Measurements from ENCODE around the gene IGFBP6.
A peak's percentile ranks its signal among the peaks of the same experiment; 100 is the strongest.
"Not testable (repeated sequence)": the region's sequence is repeated elsewhere in the genome, so short reads cannot be mapped to it uniquely, and the experiment has no call there.

The IGFBP6 gene

DNA sequence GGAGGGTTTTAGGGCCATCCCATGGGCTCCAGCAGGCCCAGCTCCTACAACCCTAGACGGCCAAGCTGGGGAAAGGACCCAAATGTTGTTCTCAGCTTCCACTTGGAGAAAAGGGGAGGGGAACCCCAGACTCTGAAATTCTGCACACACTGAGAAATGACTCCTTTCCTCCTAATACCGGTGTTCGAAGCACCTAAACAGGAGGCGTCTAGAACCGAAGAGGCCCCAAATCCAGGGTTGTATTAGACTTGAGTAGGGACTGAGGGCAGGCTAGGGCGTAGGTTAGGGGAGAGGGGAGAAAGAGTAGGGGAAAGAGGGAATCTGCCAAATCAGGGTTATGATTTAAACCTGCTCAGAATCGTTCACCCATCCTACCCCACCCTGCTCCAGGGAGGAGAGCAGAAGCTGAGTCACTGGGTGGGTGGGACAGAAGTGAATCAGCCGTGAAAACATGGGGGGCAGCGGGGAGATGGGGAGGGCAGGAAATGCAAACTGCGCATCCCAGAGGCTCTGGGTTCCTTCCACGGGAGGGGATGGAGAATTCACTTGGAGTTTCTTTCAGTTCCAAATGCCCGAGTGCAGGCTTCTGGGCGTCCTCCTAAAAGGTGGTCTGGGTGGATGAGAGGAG is 1.0 kb downstream of the IGFBP6 start:
- DNase-seq = peak; percentile 91

DNA sequence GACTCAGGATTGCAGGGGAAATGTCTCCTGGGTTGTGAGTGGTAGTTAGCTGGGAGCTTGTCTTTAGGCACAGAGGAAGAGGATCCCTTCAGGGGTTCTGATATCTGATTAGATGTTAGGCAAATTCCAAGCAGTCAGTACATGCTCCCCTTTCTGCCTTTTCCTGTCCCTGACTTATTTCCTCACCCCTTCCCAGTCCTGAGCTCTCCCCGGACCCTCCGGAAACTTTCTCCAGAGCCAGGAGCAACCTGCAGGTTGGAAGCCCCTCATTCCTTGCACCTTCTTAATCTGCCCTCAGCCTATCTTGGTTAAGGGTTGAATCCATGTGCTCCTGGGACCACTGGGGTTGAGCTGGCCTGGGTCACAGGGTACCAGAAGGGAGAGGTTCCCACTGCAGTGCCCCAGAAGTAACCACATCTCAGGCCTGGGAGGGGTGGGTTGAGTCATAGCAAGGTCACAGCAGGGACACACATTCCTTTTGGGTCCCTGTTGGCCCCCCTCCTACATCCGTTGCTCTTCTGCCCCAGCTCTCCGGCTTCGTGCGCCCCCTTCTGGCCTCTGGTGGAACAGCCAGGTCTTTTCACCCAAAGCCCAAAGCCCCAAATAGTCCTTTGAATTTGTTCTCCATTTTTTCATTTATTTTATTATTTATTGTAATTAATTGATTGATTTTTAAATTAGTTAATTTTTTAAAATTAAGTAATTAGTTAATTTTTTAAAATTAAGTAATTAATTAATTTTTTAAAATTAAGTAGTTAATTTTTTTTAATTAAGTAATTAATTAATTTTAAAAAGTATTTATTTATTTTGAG is 1.8 kb downstream of the IGFBP6 start:
- peak; percentile 98 for DNase-seq

DNA sequence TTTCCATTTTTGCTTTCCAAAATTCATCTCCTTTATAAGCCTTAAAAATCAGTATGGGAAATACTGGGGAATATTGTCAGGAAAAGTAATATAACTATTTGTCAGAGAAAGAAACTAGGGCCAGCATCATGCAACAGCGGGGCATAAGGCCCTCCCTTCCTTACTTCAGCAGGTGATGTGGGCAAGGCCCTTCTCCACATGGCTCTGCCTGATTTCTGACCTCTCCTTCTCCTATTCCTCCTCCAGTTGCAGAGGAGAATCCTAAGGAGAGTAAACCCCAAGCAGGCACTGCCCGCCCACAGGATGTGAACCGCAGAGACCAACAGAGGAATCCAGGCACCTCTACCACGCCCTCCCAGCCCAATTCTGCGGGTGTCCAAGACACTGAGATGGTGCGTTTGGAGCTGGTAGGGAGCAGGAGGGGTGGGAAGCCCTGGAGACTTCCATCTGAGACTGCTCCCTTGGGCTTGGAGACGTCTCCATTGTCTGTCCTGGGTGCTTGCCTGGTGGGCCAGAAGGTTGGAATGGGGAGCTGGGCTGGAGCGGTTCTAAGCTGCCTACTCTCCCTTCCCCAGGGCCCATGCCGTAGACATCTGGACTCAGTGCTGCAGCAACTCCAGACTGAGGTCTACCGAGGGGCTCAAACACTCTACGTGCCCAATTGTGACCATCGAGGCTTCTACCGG is 3.1 kb downstream of the IGFBP6 start:
- no peak for DNase-seq

DNA sequence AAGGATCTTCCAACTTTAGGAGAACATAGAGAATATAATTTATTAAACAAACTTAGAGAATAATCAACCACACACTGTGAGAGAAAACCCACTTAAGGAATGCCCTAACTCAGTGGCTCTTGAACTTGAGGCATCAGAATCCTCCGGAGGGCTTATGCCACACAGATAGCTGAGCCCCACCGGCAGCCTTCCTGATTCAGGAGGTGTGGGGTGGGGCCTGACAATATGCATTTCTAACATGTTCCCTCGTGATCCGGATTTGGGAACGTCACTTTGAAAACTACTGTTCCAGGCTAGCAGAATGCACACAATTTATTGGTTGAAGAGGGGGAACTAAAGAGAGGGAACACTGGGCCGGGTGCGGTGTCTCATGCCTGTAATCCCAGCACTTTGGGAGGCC is 3.8 kb downstream of the IGFBP6 start:
- DNase-seq = no peak

DNA sequence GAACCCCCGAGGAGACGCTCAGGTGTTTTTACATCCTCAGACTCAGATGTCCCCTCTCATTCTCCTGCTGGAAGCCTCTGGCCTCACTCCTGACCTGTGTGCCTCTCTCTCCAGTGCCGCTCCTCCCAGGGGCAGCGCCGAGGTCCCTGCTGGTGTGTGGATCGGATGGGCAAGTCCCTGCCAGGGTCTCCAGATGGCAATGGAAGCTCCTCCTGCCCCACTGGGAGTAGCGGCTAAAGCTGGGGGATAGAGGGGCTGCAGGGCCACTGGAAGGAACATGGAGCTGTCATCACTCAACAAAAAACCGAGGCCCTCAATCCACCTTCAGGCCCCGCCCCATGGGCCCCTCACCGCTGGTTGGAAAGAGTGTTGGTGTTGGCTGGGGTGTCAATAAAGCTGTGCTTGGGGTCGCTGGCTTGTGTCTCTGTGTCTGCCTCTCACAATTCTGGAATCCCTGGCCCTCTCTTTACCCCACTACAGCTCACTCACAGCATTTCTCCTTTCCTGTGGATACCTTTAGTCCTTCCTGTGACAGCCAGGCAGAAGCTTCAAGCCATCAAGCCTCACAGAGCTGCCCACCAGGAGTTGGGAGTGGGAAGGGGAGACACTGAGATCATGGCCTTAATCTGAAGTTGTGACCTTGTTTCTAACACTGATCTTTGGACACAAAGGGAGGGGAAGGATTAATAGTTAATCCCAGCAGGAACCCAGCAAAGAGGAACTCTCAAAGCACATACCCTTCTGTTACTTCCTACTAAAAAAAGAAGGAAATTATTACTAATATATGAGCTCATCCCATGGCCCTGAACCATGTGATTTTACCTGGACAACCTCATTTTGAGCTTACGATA is 4.7 kb downstream of the IGFBP6 start:
- DNase-seq = no peak

DNA sequence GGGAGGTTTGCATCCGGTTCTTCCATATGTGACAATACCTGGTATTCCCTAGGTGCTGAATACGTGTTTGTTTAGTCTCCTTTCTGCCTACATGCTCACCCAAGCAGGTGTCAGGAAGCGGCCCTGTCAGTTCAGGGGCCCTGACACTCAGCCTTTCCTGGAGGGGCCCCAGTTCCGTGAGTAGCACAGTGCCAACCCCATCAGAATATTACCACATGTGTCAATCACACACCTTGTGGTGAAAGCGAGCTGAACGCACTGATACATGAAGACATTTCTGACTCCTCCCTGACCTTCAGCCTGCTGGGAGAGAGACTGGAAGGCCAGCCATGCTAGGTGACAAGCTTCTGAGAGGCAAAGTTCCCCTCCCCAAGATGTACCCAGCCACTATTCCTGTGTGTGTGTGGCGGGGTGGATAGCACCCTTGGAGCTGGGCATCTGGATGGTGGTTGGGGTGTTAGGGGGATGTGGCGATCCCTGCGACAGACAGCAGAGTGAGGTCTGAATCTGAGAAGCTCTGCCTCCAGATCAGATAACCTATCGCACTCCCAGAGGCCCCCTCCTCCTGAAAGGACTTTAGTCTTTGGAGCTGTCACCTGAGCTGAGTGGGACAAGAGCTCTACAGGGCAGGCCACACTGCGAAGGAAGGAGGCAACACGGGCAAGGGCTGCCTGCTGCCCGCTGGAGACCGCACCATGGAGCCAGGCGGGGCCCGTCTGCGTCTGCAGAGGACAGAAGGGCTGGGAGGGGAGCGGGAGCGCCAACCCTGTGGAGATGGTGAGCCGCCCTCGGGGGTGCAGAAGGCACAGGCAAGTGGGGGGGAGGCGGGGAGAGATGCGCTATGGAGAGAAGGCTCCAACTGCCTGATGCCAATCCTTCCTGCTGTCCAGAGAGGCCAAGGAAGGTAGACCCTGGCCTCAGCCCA is 5.7 kb downstream of the IGFBP6 start, which contains the start of gene SOAT2:
TSS of gene SOAT2 (plus strand) at position 604 of the 925 bp plus-strand sequence. CDS start at position 696, 92 bp downstream.
- DNase-seq = no peak

DNA sequence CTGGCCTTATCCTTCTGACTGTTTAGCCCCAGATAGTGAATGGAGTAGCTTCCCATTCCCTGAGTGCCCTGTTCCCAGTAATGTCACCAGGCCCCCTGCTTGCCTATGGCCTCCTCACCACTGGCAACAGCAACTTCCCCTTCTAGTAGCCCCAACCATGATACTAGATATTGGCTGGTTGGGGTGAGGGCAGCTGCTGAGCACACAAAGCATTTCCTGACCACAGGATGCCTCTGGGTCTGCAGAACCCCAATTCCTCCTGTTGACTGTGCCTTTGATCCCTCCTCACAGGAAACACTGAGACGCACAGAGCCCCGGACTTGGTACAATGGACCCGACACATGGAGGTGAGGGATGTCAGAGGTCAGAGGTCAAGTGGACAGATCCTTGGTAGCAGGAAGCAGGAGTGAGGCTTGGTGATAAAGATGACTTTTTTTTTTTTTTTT is 6.4 kb downstream of the IGFBP6 start:
- DNase-seq = no peak

DNA sequence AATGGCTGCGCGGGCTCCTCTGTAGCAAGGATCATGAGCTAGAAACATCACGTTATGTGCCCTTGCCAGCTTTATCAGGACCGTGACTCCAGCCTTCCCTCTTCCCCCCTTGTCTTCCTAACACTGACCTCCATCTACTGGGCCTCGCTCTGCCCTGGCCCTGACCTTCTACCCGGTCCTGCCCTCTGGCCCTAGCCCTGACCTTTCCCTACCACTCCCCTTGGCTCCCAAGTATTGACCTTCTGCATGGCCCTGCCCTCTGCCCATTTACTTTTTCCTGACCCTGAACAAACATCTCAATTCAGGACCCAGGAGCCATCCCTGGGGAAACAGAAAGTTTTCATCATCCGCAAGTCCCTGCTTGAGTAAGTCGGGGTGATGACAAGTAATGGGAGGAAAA is 7.8 kb downstream of the IGFBP6 start:
- DNase-seq = no peak

DNA sequence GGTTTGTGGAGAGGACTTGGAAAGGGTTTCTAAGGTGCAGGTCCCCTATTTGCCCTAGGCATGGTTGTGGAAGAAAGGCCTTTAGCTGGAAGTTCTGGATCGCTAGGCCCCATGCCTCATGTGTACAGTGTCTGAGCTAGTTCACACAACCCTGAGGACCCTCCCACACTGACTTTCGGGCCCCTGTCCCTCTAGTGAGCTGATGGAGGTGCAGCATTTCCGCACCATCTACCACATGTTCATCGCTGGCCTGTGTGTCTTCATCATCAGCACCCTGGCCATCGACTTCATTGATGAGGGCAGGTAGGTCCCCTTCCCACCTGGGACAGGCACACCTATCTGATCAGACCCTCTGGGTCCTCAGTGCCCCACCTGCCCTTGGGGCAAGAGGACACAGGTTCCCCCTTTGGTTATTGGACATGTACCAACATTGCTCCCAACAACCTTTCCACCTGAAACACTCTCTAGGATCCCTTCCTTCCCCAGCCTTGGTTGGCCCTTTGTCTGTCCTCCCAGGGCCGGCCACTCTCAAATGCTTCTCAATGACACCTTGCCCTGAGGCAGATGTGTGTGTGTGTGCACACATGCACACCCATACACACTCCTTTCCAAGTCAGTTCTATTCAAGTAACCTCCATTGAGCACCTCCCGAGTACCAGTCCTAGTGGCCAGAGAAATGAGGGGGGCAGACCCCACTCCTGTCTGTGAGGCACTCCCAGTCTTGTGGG is 8.4 kb downstream of the IGFBP6 start:
- no peak for DNase-seq

DNA sequence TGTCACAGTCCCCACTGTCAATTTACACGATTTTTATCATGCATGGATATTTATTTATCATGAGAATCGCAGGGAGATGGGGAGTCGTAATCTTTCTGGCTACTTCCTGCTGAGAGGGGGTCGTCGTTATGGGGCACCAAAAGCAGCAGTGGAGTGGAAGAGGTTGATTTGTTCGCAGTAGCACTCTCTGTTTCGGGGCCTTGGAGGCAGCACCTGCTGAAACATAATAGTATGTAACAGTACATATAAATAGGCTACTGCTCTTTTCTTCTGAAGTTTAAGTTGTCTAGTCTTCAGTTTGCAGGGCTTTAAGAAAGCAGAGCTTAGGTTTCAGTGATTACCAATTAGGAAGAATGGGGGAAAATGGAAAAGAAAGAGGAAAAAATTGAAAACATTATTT is 9.7 kb downstream of the IGFBP6 start:
- DNase-seq = no peak

DNA sequence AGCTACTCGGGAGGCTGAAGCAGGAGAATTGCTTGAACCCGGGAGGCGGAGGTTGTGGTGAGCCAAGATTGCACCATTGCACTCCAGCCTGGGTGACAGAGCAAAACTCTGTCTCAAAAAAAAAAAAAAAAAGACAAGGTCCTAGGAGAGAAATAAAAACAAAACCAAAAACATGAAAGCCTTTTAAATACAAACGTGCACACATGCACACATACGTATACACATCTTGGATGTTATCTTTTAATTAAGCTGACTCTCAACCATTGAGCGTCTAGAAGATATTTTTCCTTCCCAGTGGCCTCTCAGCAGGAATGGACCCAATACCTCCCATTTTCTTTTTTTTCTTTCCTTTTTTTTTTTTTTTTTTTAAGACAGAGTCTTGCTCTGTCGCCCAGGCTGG is 15.0 kb downstream of the IGFBP6 start:
- not testable (repeated sequence) for DNase-seq

DNA sequence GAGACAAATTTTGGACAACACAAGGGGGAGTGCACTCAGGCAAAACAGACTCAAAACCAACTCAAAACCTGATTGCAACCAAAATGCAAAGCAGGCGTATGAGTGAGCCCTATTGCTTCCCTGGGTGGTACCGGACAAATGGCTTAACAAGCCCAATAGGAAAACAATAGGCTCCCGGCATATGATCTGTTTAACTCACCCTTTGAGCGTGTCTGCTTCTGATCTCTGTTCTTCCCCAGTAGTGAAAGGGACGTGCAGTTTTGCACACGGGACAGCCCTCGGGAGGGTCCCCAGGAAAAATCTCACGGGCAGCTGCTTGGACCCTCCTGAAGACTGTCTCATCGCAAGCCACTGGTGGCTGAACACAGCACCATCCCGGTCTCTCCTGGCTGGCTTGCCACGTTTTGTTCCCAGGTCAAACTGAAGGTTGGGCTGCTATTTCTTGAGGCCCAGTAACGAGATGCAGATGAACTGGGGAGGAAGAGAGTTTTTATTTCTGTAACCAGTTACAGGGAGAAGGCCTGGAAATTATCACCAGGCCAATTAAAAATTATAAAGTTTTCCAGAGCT is 15.8 kb downstream of the IGFBP6 start:
- no peak for DNase-seq

DNA sequence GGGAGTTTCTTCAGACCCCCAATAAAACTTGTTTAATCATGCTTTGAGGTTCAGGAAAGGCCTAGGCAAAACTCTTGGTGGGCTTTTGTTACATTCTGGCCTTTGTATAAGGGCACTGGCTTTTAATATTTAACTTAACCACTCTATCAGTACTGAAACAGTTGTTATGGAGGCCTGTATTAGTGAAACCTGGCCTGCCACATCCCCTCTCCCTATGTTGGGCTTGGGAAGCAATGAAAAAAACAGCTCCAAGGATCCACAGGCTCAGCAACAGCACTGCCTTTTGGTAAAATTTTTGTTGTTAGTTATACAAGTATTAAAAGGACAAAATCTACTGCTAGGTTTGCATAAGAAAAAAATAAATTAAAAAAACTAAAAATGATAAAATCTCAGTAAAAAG is 16.5 kb downstream of the IGFBP6 start:
- no peak for DNase-seq

DNA sequence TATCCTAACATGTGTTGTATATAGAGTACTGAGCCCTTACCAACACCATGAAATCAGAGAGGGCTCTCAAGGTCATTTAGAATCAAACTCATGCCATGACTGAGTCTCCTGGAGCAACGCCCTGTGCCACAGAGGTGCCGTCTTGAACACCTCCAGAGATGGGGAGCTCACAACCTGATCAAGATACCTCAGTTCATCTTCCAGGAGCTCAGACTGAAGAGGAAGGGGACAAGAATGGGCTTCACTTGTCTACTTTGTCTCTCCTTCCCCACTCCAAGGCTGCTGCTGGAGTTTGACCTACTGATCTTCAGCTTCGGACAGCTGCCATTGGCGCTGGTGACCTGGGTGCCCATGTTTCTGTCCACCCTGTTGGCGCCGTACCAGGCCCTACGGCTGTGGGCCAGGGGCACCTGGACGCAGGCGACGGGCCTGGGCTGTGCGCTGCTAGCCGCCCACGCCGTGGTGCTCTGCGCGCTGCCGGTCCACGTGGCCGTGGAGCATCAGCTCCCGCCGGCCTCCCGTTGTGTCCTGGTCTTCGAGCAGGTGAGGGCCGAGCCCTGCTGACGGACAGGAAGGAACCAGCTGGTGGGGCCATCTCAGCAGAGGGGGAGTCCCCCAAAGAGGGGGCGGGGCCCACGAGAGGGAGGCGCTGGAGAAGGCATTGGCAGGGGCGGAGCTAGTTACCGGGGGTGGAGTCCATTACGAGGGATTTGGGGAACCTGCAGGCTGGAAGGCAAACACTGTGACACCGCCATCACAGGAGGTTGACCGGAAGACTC is 17.8 kb downstream of the IGFBP6 start:
- DNase-seq = no peak

DNA sequence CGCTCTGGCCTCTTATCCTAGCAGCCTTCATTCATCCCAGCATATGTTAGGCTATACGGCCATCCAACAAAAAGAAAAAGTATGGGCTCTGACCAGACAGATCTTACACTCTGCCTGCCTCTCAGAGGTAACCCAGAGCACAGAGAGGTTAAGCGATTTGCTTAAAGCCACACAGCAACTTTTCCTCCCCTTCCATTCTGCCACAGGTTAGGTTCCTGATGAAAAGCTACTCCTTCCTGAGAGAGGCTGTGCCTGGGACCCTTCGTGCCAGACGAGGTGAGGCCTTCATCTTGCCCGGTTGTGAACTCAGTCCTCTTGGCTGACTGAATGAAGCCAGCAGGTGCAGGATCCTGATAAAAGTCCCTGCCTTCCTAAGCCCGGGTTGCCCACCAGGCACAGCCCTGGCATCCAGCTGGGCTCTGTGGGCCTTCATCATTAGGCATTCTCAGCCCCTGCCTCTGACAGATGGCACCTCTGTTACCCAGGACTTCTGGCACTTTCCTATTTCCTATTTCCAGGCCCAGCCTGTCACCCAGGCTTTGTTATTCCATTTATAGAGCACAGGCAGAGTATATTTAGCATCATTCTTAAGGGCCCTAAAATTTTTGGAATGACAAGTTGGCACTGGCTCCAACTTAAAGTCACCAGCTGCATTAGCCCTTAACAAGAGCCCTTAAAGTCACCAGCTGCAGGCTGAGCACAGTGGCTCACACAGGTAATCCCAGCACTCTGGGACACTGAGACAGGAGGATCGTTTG is 18.6 kb downstream of the IGFBP6 start:
- DNase-seq = no peak

DNA sequence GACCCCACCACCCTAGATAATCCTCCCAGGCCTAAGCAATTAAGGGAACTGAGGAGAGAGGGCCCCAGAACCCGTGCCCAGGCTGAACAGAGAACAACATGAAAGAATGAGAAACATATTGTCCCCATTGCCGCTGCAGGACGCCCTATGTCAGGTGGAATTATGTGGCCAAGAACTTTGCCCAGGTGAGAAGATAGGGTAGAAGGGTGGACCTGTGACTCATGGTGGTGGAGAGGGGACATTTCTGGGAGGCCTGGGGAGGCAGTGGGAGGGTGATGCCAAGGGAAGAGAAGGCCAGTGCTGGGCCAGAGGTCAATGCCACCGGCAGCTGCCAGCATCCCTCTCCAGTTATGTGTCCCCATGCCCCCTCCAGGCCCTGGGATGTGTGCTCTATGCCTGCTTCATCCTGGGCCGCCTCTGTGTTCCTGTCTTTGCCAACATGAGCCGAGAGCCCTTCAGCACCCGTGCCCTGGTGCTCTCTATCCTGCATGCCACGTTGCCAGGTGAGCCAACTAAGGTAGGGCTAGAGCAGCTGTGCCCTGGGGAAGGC is 21.4 kb downstream of the IGFBP6 start:
- DNase-seq = no peak

DNA sequence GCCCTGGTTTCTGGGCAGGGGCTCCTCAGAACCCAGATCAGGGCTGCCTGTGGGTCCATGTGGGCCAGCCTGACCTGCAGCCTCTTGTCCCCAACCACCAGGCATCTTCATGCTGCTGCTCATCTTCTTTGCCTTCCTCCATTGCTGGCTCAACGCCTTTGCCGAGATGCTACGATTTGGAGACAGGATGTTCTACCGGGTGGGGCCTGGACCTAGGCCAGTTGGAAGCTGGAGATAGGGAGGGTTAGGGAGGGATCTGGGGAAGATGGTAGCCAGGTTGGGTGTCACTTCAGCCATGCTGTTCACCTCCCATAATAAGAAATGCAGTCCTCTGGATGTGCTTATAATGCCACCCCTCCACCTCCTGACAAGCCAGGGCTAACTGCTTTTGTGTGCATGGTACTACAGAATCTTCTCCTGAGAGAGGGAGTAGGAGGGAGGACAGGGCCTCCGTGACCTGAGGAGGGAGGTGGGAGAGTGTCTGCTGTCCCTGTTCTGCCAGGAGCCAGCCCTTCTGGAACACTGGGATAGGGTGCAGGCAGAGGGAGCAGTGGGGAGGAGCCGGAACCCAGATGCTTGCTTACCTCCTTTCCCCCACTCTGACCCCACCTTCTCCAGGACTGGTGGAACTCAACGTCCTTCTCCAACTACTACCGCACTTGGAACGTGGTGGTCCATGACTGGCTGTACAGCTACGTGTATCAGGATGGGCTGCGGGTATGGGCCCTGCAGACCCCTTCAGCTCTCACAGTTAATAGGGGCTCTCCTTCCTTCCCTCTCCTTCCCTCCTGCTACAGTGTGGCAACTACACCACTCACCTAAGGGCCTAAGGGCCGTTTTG is 23.4 kb downstream of the IGFBP6 start:
- no peak for DNase-seq

DNA sequence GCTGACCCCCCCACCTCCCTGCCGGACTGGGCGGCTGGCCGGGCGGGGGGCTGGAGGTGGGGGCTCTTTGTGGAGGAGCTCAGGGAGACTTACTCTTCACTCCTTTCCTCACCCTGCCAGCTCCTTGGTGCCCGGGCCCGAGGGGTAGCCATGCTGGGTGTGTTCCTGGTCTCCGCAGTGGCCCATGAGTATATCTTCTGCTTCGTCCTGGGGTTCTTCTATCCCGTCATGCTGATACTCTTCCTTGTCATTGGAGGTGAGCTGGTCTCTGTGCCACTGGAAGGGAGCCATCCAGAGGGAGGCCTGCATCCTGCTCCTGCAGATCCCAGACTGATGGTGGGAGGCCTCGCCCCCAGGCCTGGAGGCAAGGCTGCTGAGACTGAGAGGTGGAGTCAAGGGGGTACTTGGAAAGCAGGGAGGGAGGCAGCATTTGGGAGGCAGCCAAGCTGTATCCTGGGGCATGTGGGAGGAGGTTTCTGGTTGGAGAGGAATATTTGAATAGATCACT is 25.5 kb downstream of the IGFBP6 start:
- peak; percentile 66 for DNase-seq

Measured in fibroblast of skin of right biceps (primary cell).